Measurements from ENCODE around the gene VPS13A.

- TF ChIP-seq CTCF (IDR thresholded peaks at IDR 0.05; ENCODE audit: low read length): no peak
- TF ChIP-seq EZH2 (IDR thresholded peaks at IDR 0.05; ENCODE audit: borderline replicate concordance, low read length): no peak
These were observed 13.4 kb upstream of the VPS13A start for GRCh38 chr9:77163884-77164283.

Measured in OCI-LY1 (cell line).